ENCODE data around the gene SIRT6. TPM values are rescaled to one million over a fixed set of nuclear protein-coding genes. Genes with fewer than 3 reads are reported as not detected.

Gene SIRT6
- total and polyA plus RNA-seq, 2 donors (not counting 1 experiment from before 2014, with no cell fraction given): 8.8 to 9.2 TPM

Other genes with a start within 250 kb of the SIRT6 start
- gene NMRK2, start 249.5 kb downstream of the SIRT6 start, total RNA-seq: not detected in 2 replicates
- gene NMRK2, start 249.5 kb downstream of the SIRT6 start, polyA plus RNA-seq: not detected in 2 replicates
- gene DAPK3, start 211.5 kb downstream of the SIRT6 start, total RNA-seq: 113 and 114 TPM in 2 replicates
- gene DAPK3, start 211.5 kb downstream of the SIRT6 start, polyA plus RNA-seq: 68.0 and 69.8 TPM in 2 replicates
- gene EEF2, start 197.1 kb downstream of the SIRT6 start, total RNA-seq: 2,646 and 3,813 TPM in 2 replicates
- gene EEF2, start 197.1 kb downstream of the SIRT6 start, polyA plus RNA-seq: 976 and 986 TPM in 2 replicates
- 12.1 and 14.9 TPM in 2 replicates for gene PIAS4, start 174.8 kb downstream of the SIRT6 start, total RNA-seq
- 6.6 and 7.3 TPM in 2 replicates for gene PIAS4, start 174.8 kb downstream of the SIRT6 start, polyA plus RNA-seq
- gene ZBTB7A, start 115.7 kb downstream of the SIRT6 start, total RNA-seq: 11.8 and 17.7 TPM in 2 replicates
- 4.7 and 4.9 TPM in 2 replicates for gene ZBTB7A, start 115.7 kb downstream of the SIRT6 start, polyA plus RNA-seq
- gene MAP2K2, start 58.4 kb downstream of the SIRT6 start, total RNA-seq: 159 and 177 TPM in 2 replicates
- 61.6 and 100 TPM in 2 replicates for gene MAP2K2, start 58.4 kb downstream of the SIRT6 start, polyA plus RNA-seq
- gene CREB3L3, start 28.9 kb downstream of the SIRT6 start, total RNA-seq: 0.17 TPM in 1 of 2 replicates, not detected in the other
- gene CREB3L3, start 28.9 kb downstream of the SIRT6 start, polyA plus RNA-seq: not detected in 2 replicates
- gene ANKRD24, start 126 bp upstream of the SIRT6 start, total RNA-seq: 2.3 and 2.6 TPM in 2 replicates
- gene ANKRD24, start 126 bp upstream of the SIRT6 start, polyA plus RNA-seq: 0.09 and 0.14 TPM in 2 replicates
- gene EBI3, start 47.0 kb upstream of the SIRT6 start, total RNA-seq: not detected in 2 replicates
- 0.05 and 0.14 TPM in 2 replicates for gene EBI3, start 47.0 kb upstream of the SIRT6 start, polyA plus RNA-seq
- 12.6 and 14.7 TPM in 2 replicates for gene YJU2, start 64.5 kb upstream of the SIRT6 start, total RNA-seq
- 10.7 and 16.3 TPM in 2 replicates for gene YJU2, start 64.5 kb upstream of the SIRT6 start, polyA plus RNA-seq
- gene SHD, start 96.7 kb upstream of the SIRT6 start, total RNA-seq: not detected in 2 replicates
- not detected in 2 replicates for gene SHD, start 96.7 kb upstream of the SIRT6 start, polyA plus RNA-seq
- gene TMIGD2, start 119.8 kb upstream of the SIRT6 start, total RNA-seq: not detected in 2 replicates
- not detected in 2 replicates for gene TMIGD2, start 119.8 kb upstream of the SIRT6 start, polyA plus RNA-seq
- 8.7 and 10.1 TPM in 2 replicates for gene FSD1, start 122.0 kb upstream of the SIRT6 start, total RNA-seq
- gene FSD1, start 122.0 kb upstream of the SIRT6 start, polyA plus RNA-seq: 4.6 and 7.1 TPM in 2 replicates
- 4.4 and 4.8 TPM in 2 replicates for gene STAP2, start 156.3 kb upstream of the SIRT6 start, total RNA-seq
- gene STAP2, start 156.3 kb upstream of the SIRT6 start, polyA plus RNA-seq: 1.7 and 2.2 TPM in 2 replicates
- 6.4 and 7.1 TPM in 2 replicates for gene MPND, start 161.0 kb upstream of the SIRT6 start, total RNA-seq
- gene MPND, start 161.0 kb upstream of the SIRT6 start, polyA plus RNA-seq: 2.7 and 3.8 TPM in 2 replicates
- gene SH3GL1, start 218.0 kb upstream of the SIRT6 start, total RNA-seq: 20.3 and 23.9 TPM in 2 replicates
- 44.9 and 58.7 TPM in 2 replicates for gene SH3GL1, start 218.0 kb upstream of the SIRT6 start, polyA plus RNA-seq
- gene CHAF1A, start 220.1 kb upstream of the SIRT6 start, total RNA-seq: 3.9 and 5.9 TPM in 2 replicates
- 5.9 and 15.4 TPM in 2 replicates for gene CHAF1A, start 220.1 kb upstream of the SIRT6 start, polyA plus RNA-seq

Measured in fibroblast of lung (primary cell).